MM.1S (cell line): ENCODE measurements around the gene ZCWPW1.
"Not testable (repeated sequence)": the region's sequence is repeated elsewhere in the genome, so short reads cannot be mapped to it uniquely, and the experiment has no call there.

Experiments
- EZH2 ChIP-seq: fragments of 300-600 bp; sonication (generic); optimal IDR thresholded peaks from 2 replicates; pipeline ENCODE3; 2017; ENCODE audit warnings: low read depth, mild to moderate bottlenecking, antibody characterized with exemption, low read length, mixed read lengths
- EZH2phosphoT487 ChIP-seq: fragments of 300-600 bp; sonication (generic); IDR thresholded peaks from 2 replicates; pipeline ENCODE4 v1.6.1; 2018; ENCODE audit warnings: antibody characterized with exemption, low read length
- TF ChIP-seq, protein P1 (sequence below): fragments of 300-600 bp; sonication (generic); IDR thresholded peaks from 2 replicates; pipeline ENCODE4 v1.5.1; 2016; ENCODE audit warnings: antibody characterized with exemption, low read length, mixed read lengths

GRCh38 chr7:100352230-100352781 lies 76.2 kb downstream of the ZCWPW1 start:
- TF ChIP-seq, protein P1, sequence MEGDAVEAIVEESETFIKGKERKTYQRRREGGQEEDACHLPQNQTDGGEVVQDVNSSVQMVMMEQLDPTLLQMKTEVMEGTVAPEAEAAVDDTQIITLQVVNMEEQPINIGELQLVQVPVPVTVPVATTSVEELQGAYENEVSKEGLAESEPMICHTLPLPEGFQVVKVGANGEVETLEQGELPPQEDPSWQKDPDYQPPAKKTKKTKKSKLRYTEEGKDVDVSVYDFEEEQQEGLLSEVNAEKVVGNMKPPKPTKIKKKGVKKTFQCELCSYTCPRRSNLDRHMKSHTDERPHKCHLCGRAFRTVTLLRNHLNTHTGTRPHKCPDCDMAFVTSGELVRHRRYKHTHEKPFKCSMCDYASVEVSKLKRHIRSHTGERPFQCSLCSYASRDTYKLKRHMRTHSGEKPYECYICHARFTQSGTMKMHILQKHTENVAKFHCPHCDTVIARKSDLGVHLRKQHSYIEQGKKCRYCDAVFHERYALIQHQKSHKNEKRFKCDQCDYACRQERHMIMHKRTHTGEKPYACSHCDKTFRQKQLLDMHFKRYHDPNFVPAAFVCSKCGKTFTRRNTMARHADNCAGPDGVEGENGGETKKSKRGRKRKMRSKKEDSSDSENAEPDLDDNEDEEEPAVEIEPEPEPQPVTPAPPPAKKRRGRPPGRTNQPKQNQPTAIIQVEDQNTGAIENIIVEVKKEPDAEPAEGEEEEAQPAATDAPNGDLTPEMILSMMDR = not testable (repeated sequence)
- TF ChIP-seq EZH2phosphoT487, EZH2: not testable (repeated sequence)
